ENCODE data around the gene HYI.

GRCh38 chr1:43481491-43481890 is 27.8 kb upstream of the HYI start:
- TF ChIP-seq CTCF (IDR thresholded peaks at IDR 0.05) (no peak), POLR2A (IDR thresholded peaks at IDR 0.05) (no peak)
